ENCODE data around the gene ETV6. TPM values are rescaled to one million over a fixed set of nuclear protein-coding genes. Genes with fewer than 3 reads are reported as not detected.

Gene ETV6
- total RNA-seq, 2 experiments from 2014 or later, result 17.1 to 19.3 TPM

GRCh38 chr12:11651785-11652184, 2.3 kb downstream of the ETV6 start:
- TF ChIP-seq EZH2phosphoT487 (IDR thresholded peaks at IDR 0.05; ENCODE audit: borderline replicate concordance, low read depth, low read length), result no peak
- TF ChIP-seq, protein P1, sequence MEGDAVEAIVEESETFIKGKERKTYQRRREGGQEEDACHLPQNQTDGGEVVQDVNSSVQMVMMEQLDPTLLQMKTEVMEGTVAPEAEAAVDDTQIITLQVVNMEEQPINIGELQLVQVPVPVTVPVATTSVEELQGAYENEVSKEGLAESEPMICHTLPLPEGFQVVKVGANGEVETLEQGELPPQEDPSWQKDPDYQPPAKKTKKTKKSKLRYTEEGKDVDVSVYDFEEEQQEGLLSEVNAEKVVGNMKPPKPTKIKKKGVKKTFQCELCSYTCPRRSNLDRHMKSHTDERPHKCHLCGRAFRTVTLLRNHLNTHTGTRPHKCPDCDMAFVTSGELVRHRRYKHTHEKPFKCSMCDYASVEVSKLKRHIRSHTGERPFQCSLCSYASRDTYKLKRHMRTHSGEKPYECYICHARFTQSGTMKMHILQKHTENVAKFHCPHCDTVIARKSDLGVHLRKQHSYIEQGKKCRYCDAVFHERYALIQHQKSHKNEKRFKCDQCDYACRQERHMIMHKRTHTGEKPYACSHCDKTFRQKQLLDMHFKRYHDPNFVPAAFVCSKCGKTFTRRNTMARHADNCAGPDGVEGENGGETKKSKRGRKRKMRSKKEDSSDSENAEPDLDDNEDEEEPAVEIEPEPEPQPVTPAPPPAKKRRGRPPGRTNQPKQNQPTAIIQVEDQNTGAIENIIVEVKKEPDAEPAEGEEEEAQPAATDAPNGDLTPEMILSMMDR (conservative IDR thresholded peaks at IDR 0.05; ENCODE audit: low read length), result no peak
- Histone ChIP-seq H3K36me3 (ENCODE audit: insufficient read depth, low read length) (no peaks in the 10 kb centered on the region), H3K79me2 (ENCODE audit: insufficient read depth, low read depth, low read length) (peaks cover 65% of the 10 kb centered on the region; the same call in 1 of the 2 replicates), H3K4me1 (ENCODE audit: insufficient read depth, low read length, poor library complexity, severe bottlenecking) (peaks cover 49% of the 10 kb centered on the region), H3K9me3 (ENCODE audit: low read length) (no peaks in the 10 kb centered on the region), H3K9me2 (ENCODE audit: insufficient read depth, low read length) (no peaks in the 10 kb centered on the region), H3K27ac (ENCODE audit: low read depth, low read length, poor library complexity, severe bottlenecking) (peak overlapping the region; percentile 79), H3K4me2 (ENCODE audit: low read length) (peak overlapping the region; percentile 82), H2AFZ (ENCODE audit: low read length) (no peak overlapping the region; the same call in 1 of the 2 replicates), H3K4me3 (ENCODE audit: low read depth, low read length, poor library complexity, severe bottlenecking) (peak overlapping the region; percentile 92), H4K20me1 (ENCODE audit: insufficient read depth, low read length) (no peaks in the 10 kb centered on the region)
- no TSS peak for BruUV-seq (replicated peaks)
- intact Hi-C loops (cut with micrococcal nuclease; ENCODE audit: unreplicated experiment), result loop anchor here (2.0 to 5.0 kb wide), 4 partner anchors 101 to 705 kb away; partner anchors contain the start of gene BORCS5
- CTCF ChIA-PET (ENCODE audit: unreplicated experiment), result no interaction called here
- POLR2A ChIA-PET, result interaction anchor here (1.0 kb wide), 1 partner anchor 106 kb away, joined by 3 read pairs; no protein-coding TSS in a partner anchor
- DNase-seq (ENCODE audit: low spot score), result peak; percentile 39

DNA sequence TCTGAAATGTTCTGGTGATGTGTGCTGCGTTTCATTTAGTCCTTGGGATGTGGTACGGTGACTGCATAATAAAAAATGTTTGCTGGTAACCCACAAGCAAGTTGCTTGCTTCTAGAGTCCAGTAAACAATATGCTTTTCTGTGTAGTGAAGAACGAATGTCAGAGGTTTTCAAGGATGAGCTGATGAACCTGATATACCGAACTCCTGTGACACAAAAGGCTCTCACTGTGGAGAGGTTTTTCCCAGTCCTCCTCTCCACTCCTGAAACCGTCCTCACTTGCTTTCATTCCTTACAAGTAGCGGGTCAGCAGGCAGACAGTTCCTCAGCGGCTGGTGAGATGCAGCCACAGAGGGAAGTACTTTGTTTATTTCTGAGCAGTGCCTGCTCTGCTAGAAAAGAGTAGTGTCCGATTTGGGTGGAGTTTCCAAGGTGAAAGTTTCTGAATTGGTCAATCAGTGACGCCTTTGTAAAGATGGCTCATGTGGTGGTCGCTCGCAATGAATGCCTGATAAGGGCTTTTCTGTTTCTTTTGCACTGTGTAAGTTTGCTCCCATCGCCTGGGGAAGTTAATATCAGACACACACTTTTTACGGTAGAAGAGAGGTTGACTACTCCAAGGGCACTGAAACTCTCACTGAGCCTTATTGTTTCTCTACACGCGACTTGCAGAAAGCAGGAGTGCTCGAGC, 3.0 kb downstream of the ETV6 start:
- peak; percentile 50 for DNase-seq (ENCODE audit: low spot score)
- H3K9me3 ChIP-seq (ENCODE audit: low read length), result no peaks in the 10 kb centered on the region
- H2AFZ ChIP-seq (ENCODE audit: low read length), result peak overlapping the region; percentile 11; the same call in 1 of the 2 replicates
- H3K4me2 ChIP-seq (ENCODE audit: low read length), result peak overlapping the region; percentile 82
- H3K79me2 ChIP-seq (ENCODE audit: insufficient read depth, low read depth, low read length), result peaks cover 72% of the 10 kb centered on the region; the same call in 1 of the 2 replicates
- peaks cover 49% of the 10 kb centered on the region for H3K4me1 ChIP-seq (ENCODE audit: insufficient read depth, low read length, poor library complexity, severe bottlenecking)
- 0 out of 2 replicates have a peak, but pooled peaks cover under 1% of the 10 kb centered on the region for H3K36me3 ChIP-seq (ENCODE audit: insufficient read depth, low read length)
- H3K27ac ChIP-seq (ENCODE audit: low read depth, low read length, poor library complexity, severe bottlenecking), result peak overlapping the region; percentile 79
- BruUV-seq (replicated peaks), result no TSS peak
- TF ChIP-seq, protein P1 (conservative IDR thresholded peaks at IDR 0.05; ENCODE audit: low read length), result no peak
- TF ChIP-seq EZH2phosphoT487 (IDR thresholded peaks at IDR 0.05; ENCODE audit: borderline replicate concordance, low read depth, low read length), result no peak
- peak overlapping the region; percentile 92 for H3K4me3 ChIP-seq (ENCODE audit: low read depth, low read length, poor library complexity, severe bottlenecking)
- no peaks in the 10 kb centered on the region for H4K20me1 ChIP-seq (ENCODE audit: insufficient read depth, low read length)
- ChIA-PET POLR2A (interaction anchor here (0.6 to 1.0 kb wide), 2 partner anchors 15 to 105 kb away, joined by 3 read pairs; no protein-coding TSS in a partner anchor), CTCF (ENCODE audit: unreplicated experiment) (no interaction called here)
- intact Hi-C loops (cut with micrococcal nuclease; ENCODE audit: unreplicated experiment), result loop anchor here (5.0 kb wide), 1 partner anchor 240 kb away; no protein-coding TSS in a partner anchor
- no peaks in the 10 kb centered on the region for H3K9me2 ChIP-seq (ENCODE audit: insufficient read depth, low read length)
